Neural cell (in vitro differentiated cells): ENCODE results near the gene DCTN4.
"Not testable (repeated sequence)": the region's sequence is repeated elsewhere in the genome, so short reads cannot be mapped to it uniquely, and the experiment has no call there.

Experiments used
- CTCF ChIP-seq: fragments of 450-650 bp; IDR thresholded peaks from 2 replicates; pipeline ENCODE4 v1.5.1; 2014; ENCODE audit warnings: antibody characterized with exemption, mild to moderate bottlenecking, moderate library complexity; ENCODE audit not compliant: poor library complexity, severe bottlenecking
- EP300 ChIP-seq: fragments of 450-650 bp; conservative IDR thresholded peaks from 2 replicates; pipeline ENCODE4 v1.6.1; 2014; ENCODE audit warnings: antibody characterized with exemption, mild to moderate bottlenecking, moderate library complexity; ENCODE audit not compliant: poor library complexity, severe bottlenecking
- EZH2 ChIP-seq: fragments of 200-600, 300-800 bp; shearing (Covaris generic), sonication (generic); IDR thresholded peaks from 2 replicates; pipeline ENCODE4 v1.6.1; 2014; ENCODE audit warnings: antibody characterized with exemption, low read length, borderline replicate concordance, mild to moderate bottlenecking; ENCODE audit not compliant: insufficient read depth, poor library complexity, severe bottlenecking
- MXI1 ChIP-seq: fragments of 450-650 bp; conservative IDR thresholded peaks from 2 replicates; pipeline ENCODE4 v1.6.1; 2014; ENCODE audit warnings: antibody characterized with exemption, mild to moderate bottlenecking; ENCODE audit not compliant: poor library complexity, severe bottlenecking
- POLR2AphosphoS5 ChIP-seq: IDR thresholded peaks from 2 replicates; pipeline ENCODE4 v1.6.1; 2012
- RAD21 ChIP-seq: fragments of 450-650 bp; conservative IDR thresholded peaks from 2 replicates; pipeline ENCODE4 v1.6.1; 2014; ENCODE audit warnings: antibody characterized with exemption, mild to moderate bottlenecking, moderate library complexity
- REST ChIP-seq: IDR thresholded peaks from 2 replicates; pipeline ENCODE4 v1.6.1; 2012; ENCODE audit warnings: borderline replicate concordance
- SMC3 ChIP-seq: fragments of 450-650 bp; conservative IDR thresholded peaks from 2 replicates; pipeline ENCODE4 v1.6.1; 2014; ENCODE audit warnings: antibody characterized with exemption, mild to moderate bottlenecking, moderate library complexity; ENCODE audit not compliant: poor library complexity
- TAF1 ChIP-seq: IDR thresholded peaks from 2 replicates; pipeline ENCODE4 v1.6.1; 2012; ENCODE audit warnings: low read depth

- not testable (repeated sequence) for TF ChIP-seq SMC3, CTCF, REST, MXI1, EZH2, POLR2AphosphoS5, EP300, TAF1, RAD21
These were observed 16.2 kb downstream of the DCTN4 start for GRCh38 chr5:150742455-150743141.
